ENCODE results near the gene ACADVL. TPM values are rescaled to one million over a fixed set of nuclear protein-coding genes. Genes with fewer than 3 reads are reported as not detected.

Gene ACADVL
- total RNA-seq, 1 donor from 2014 or later = 147 TPM

DNA sequence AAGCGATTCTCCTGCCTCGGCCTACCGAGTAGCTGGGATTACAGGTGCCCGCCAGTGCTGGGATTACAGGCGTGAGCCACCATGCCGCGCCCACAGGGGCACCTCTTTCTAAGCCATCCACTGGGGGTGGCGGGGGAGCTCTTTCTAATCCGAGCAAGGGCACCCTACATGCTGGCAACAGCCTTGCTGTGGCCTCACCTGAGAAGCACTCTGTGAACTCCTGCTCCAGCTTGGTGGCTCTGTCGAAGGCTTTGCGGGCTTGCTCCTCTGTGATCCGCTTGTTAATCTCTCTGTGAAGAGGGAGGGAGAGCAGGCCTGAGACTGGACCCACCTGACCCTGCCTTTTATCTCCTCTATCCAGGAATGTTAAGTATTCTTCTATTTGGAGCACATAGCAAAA lies 28.7 kb upstream of the ACADVL start:
- no peak for DNase-seq (ENCODE audit: low spot score)

DNA sequence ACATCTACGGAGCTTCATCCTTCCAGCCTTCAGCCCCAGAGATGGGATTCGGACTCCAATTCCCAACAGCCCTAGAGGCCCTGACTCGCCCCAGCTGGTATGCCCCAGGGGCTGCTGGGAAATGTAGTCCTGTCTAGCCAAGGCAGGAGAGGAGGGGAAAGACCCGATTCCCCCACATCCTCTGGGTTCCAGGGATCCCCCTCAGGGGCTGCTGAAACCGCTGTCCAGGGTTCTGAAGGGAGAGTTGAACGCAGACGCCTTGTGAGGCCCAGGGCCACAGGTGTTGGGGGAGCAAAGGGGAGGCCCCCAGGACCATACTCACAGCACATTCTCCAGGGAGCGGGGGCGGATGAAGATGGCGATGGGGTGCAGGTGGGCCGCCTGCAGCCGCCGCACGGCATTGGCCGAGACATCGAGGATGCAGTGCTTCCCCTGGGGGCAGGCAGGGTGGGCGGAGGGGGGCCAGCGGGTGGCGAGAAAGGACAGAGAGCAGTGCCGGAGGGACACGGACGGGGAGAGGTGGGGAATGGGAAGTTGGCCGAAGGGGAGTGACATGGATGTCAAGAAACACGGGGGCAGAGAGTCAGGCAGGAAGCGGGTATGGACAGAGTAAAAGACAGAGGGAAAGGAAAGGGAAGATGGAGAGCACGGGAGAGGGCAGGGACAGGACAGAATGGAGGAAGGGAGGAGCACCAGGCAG lies 28.0 kb upstream of the ACADVL start:
- peak; percentile 43 for DNase-seq (ENCODE audit: low spot score)

DNA sequence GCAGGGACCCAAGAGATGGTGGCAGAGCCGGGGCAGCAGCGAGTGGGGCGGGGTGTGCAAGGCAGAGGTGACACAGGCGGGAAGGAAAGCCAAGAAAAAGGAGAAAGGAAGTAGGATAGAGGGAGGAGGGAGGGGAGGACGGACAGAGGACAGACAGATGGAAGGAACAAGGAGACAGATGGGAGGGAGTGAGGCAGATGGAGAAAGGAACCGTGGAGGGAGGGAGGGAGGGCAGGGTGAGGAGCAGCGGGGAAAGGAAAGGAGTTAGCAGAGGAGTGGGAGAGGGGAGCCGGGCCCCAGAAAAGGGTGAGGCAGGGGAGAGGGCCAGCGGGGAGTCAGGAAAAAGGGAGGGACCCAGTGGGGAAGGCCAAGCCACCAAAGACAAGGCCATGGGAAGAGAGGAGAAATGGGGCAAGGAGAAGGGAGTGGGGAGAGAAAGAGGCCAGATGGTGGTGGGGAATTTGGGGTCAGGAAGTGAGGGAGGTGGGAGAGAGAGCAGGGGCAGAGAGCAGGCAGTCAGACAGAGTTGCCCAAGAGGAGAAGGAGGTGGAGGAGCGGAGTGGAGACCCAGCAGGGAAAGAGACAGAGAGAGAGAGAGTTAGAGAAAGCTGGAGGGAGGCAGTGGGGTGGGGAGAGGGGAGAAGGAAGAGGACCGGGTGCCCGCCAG lies 27.3 kb upstream of the ACADVL start:
- no peak for DNase-seq (ENCODE audit: low spot score)

DNA sequence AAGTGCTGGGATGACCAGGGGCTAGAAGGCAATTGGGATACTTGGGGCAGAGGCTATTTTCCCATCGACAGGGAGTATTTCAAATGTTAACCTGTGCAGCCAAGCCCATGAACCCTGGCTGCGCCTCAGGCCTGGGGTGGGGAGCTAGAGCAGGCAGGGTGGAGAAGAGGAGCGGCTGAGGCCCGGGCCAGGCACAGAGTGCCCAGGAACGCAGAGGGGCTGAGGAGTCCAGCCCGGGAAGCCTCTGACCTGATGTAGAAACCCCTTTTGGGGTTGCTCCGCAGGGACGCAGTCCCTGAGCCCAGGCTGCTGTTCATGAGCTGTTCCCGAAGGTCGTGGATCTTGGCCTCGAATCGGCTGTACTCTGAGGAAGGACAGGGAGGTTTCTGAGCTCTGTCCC lies 23.8 kb upstream of the ACADVL start:
- no peak for DNase-seq (ENCODE audit: low spot score)

DNA sequence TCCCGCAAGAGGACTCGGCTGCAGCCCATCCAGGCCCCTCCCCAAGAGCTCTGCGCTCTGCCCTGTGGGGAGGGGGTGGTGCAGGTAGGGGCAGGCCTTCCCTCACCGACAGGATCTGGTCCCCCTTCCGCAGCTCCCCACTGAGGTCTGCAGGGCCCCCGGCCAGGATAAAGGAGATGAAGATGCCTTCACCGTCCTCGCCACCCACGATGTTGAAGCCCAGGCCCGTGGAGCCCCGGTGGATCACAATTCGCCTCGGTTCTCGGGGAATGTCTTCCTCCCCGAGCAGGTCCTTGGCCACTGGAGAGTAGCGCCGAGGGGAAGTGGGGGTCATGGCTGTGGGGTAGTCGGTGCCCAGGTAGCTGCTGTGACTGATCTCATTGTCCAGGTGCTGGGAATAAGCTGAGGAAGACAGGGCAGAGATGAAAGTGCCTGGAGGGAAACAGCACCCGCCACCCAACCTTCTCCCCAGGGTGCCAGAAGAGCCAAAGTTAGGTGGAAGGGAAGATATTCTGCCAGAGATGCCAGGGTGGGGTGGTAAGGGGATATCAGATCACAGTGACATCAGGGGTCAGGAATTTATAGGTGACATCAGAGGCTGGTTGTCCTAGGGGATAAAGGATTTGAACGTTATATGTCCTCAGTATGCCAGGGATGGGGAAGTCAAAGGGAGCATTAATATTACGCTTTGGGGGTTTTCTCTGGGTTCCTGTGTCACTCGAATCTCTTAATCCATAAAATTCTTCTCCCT lies 22.9 kb upstream of the ACADVL start:
- DNase-seq (ENCODE audit: low spot score) = no peak

DNA sequence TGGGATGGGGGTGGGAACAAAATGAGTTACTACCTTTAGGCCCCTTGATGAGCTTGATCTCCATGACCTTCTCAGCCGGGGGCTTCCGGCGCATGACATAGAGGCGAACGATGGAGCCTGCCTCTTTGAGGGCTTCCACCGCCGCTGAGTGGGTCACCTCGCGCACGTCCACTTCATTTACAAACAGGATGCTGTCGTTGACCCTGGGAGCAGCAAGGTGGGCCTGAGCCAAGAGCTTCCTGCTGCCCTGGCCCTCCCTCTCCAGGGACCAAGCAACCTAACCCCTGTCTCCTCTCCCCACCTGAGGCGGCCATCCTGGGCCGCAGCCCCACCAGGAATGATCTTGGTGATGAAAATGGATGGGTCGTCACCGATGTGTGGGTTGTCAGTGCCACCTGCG lies 16.3 kb upstream of the ACADVL start:
- DNase-seq (ENCODE audit: low spot score) = no peak

DNA sequence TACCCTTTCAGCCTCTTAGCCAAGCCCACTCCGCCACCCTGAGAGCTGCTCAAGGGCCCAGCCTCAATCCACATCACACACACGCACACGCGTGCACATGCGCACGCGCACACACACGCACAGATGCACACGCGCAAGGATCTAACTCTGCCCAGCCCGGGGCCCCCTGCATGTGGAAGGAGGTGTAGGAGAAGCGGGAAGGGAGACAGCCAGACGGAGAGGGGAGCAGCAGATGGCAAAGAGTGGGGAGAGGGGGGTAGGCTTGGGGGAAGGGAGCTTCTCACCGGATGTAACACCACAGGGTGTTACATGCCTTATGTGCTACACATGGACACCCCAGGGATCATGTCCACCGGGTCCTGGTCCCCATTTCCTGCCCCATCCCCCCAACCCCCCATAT lies 15.4 kb upstream of the ACADVL start:
- no peak for DNase-seq (ENCODE audit: low spot score)

DNA sequence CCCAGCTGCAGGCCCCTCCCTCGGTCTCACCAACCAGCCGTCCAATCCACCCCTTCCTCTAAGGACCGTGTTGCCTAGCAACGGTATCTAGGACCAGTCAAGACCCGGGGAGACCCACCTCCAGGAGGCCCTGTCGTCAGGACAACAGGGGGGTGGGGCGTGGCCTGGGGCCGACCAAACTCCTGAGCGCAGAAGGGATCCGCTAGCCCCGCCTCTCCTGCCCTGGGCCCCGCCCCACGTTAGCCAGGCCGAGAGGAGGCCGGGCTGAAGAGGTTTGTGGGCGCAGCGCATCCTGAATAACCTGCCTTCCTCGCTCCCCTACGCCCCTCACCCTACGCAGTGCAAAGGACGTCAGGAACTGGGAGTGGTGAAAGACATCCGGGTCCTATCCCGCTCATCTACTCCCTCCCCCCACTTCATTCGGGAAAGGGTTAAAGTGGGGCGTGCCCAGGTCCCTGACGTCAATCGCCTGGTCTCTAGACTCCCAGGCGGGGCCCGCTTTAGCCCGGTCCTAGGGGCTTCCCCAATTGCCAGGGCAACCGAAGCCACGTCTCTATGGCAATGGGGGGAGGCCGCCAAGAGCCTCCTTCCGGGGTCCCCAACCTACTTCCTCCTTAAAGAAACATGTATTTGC lies 14.8 kb upstream of the ACADVL start:
- peak; percentile 93 for DNase-seq (ENCODE audit: low spot score)

DNA sequence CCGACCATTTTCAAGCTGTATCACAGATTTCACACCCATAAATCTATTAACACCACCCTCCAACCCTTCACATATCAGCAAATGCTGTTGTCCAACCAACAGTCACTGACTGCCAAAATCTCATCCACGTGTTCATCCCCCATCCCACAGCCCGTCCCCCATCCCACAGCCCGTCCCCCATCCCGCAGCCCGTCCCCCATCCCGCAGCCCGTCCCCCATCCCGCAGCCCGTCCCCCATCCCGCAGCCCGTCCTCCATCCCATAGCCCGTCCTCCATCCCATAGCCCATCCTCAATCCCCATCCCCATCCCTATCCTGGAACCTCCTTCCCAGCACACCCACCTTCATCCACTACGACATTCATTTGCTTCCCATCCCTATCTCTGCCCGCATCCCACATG lies 14.2 kb upstream of the ACADVL start:
- no peak for DNase-seq (ENCODE audit: low spot score)

DNA sequence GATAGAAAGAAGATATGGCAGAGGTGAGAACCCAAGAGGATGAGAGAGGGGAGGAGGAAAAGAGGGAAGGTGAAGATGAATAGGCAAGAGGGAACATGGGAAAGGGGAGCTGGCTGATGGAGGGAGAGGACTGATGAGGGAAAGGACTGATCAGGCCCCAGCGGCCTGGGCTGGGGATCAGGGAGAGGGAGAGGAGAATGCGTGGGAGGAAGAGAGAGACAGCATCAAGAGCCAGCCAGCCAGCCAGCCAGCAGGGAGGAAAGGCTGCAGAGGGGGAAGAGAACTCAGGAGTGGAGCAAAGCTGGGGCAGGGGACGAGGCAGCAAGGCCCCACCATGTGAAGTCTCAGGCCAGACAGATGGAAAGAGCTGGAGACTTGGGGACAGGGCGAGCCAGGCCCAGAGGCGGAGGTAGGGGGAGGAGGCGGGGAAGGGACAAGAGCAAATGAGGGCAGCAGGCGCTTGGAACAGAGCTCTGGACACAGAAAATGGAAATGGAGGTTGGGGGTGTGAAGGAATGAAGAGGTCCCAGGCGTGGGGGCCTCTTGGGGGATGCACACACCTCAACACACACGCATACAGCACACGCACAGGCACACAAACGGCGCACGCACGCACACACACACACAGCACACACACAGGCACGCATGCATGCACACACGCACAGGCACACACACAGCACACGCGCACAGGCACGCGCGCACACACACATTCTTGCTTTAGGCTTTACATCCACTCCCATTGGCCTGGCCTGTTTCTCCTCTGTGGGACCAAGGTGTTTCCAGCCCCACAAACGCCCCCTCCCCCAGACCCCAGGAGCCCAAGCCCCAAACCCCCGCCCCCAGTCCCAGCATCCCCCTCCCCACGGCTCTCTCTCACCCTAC lies 12.4 kb upstream of the ACADVL start:
- no peak for DNase-seq (ENCODE audit: low spot score)

DNA sequence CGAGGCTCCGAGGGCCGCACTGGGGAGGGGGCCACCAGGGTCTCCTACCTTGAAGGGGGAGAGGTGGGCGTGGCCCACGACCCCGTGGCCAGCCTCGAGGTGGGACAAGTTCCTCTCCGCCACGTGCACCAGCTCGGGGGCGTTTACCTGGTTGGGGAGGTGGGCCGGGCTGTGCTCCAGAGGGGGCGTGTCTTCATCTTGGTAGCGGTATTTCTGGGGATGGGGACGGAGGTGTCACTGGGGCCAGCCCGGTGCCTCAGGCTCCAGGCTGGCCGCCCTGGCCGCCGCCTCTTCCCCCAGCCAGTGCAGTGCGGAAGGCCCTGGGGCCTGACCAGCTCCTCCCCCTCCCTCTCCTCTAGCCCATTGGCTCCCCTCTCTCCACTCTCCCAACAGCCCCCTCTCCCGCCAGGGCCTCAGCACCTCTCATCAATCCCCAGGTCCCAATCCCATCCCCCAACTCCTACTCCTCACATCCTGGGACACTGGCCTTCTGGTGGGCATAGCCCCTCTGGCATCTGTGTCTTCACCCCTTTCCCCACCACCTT lies 11.6 kb upstream of the ACADVL start:
- no peak for DNase-seq (ENCODE audit: low spot score)

DNA sequence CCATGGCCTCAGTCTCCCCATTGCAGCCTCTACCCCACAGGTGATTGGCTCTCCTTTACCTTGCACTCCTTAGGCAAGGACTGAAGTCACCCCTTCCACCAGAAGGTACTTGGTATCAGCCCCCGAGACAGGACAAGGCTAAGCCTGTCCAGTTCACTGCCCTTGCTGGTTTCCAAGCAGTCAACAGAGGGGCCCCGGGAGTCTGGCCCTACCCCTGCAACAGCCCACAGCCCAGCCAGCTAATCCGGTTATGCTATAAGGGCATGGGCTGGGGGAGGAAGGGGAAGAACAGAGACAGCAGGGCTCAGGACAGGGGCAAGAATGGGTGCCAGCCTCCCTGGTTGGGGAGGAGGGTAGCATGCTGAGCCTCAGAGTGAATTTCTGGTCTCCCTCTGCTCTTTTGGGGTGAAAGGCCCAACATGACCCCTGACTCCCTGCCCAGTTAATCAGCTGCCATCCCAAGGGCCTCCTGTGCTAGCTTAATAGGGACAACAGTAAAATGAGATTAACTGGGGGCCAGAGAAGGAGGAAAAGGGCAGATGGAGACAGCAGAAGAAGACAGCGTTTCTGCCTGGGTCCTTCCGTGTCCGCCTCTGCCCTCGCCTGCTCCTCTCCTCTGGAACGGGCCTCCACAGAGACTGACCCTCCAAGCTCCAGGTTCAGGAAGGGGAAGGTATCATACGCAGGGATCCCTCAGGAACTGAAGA lies 10.8 kb upstream of the ACADVL start:
- DNase-seq (ENCODE audit: low spot score) = no peak

DNA sequence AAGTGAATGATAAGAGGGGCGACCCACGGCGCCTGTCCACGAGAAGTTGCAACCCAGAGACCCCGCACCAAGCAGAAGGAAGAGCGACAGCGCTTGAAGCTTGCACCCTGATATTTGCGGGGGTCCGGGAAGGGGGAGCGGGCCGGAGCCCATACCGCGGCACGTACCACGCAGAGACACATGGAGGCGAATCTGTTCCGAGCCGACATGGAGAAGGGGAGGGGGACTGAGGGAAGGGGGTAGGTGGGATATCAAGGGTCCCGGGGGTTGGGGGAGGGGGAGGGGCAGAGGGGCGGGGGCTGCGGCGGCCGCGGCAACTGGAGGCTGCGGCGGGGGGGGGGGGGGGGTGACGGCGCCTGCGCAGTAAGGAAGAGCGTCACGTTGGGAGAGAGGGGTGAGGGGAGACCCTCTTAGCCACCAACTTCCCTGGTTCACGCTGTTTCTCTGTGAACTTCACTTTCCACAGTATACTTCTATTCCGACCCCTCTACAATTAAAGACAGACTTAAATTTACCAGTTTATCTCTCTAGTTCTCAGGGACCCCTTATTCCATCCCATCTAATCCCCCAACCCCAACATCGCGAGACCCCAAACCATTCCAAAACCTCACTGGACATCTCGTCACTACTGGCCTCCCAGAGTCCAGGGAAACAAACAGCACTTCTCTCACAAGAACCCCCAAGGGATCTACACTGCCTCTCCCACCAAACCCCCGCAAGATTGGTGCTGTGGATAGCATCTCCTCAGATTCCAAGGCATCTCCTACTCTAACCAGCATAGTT lies 8.1 kb upstream of the ACADVL start:
- no peak for DNase-seq (ENCODE audit: low spot score)

DNA sequence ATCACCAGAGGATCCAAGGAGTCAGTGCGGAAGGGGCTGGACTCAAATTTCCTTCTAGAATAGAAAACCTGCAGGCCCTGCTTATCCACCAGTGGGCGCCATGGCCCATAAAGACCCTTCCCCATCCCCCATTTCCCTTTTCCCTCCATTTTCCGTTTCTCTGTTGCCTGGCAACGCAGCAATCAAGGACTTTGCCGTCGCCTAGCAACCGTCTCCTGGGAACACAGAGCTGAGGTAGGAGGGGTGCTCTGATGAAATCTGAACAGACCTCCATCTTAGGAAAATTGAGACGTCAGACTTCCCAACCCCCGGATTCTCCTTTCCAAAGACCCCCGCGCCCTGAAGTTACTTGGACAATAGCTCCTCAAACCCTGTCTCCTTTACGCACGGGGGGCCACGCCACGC lies 5.8 kb upstream of the ACADVL start:
- DNase-seq (ENCODE audit: low spot score) = peak; percentile 90

DNA sequence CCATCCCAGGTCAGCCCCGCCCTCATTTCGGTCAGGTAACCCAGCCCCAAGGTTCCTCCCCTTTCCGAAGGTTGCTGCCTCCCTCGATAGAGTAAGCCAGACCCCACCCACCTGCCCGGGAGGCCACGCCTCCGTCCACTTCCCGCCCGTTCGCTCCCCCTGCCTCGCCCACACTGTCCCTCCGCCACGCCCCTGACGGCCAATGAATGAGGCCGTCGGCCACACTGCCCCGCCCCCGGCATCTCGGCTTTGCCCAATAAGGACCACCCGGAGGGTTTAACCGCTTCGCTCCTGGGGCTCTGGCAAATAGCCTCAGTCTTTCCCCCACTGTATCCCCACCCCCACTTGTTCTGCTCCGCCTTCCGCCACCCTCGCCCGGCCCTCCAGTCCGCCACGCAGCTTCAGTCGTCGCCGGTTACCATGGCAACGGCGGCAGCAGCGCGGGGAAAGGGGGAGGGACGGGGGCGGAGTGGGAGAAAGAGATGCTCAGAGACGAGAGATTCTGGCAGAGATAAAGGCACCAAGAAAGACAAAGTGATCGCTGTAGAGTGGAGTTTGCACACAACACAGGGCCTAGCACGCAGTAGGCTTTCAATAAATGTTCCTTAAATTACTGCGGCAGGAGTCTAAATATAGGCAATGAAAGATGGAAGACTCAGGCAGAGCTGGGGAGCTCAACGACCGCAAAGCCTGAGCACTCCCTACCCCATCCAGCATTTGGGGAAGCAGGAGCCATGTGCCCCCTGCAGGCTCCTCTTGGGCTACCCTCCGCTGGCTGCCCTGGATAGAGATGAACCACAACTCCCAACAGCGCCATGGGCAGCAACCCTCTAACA lies 5.2 kb upstream of the ACADVL start:
- DNase-seq (ENCODE audit: low spot score) = peak; percentile 99

DNA sequence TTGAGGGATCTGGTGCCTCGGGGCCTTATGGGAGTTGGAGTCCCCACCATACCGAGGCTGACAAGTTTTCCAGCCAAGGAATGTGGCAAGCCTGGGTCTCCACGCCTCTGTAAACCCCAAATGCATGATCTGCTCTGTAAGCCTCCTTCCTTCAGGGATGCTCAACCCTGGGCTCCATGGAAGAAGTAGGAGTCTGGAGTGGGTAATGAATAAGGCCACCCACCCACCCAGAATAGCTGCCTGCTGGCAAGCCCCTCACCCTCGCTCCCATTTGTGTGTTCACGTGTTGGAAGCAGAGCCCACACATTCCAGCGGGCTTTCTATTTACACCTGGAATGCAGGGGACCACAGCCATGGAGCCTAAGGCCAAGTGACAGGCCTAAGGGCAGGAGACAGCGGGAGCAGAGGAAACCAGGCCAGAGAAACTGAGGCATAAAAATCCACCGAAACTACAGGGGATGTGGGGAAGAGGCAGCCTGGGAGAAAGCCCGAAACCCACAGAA lies 4.6 kb upstream of the ACADVL start:
- no peak for DNase-seq (ENCODE audit: low spot score)

DNA sequence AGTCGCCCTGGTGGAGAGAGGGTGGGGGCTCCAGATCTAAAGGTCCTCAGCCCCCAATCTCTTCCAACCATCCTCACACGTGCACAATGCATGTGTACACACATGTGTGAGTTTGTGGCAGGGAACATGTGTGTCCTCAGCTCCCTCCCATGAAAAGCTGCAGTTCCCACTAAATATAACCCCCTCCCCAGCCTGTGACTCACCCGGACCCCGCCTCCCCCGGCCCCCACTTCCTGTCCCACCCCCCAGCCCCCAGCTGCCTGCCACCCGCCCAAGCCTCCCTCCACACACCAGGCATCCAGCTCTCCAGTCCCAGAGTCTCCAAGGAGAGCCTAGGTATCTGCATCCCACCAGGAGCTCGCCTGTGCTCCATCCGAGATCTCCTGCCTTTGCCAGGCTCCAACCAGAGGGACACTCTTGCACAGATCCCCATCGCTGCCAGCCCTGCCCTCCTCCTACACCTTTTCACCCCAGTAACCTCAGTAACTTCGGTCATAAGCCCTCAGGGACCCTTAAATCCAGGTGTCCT lies 4.0 kb upstream of the ACADVL start:
- DNase-seq (ENCODE audit: low spot score) = no peak
